Left cardiac atrium (tissue), 4 donors: ENCODE data around the gene TMEM154. TPM values are rescaled to one million over a fixed set of nuclear protein-coding genes. Genes with fewer than 3 reads are reported as not detected.

Source experiments
- ATAC-seq, 2 donors: fragments of 200-7000 bp; cut with Tn5 transposase; one replicate each; pipeline ENCODE4 v1.9.1; 2020; ENCODE audit warnings: mild to moderate bottlenecking in 2 of 2, moderate library complexity in 2 of 2
- DNase-seq: peaks from one replicate; pipeline ENCODE4 v3.0.0-alpha.2; 2020
- intact Hi-C, 2 donors: fragments of 100-400 bp; cut with DNase I; formaldehyde crosslinking; loops; one replicate each; pipeline versions ENCODE4 v1.14.1 to v1.15.1; 2022 to 2023
- long read RNA-seq: library from polyadenylated mRNA; unstranded; transcript quantifications from one replicate; pipeline ENCODE4 v2.0.0, GENCODE V29; 2021
- total RNA-seq, 2 donors: library from RNA; stranded (reverse); fragmentation: NEBNext Ultra II Directional; extraction: Animal tissue kit (Norgen Biotek cat#: 25700); gene quantifications; one replicate each; pipeline ENCODE4 v1.2.1, GENCODE V29; 2021
- donor health status: DM: no; HTN: yes; CAD: no.
- donor health status: DM: no; HTN: yes; CAD: no; lungs with severe emphysema.
- donor health status: DM: yes; HTN: yes; CAD: no.
- donor health status: Dilated cardiomyopathy.

TMEM154 gene
- total RNA-seq: 1 to 10 TPM; 2.8 to 4.4 TPM
- long read RNA-seq, full-length matches to known transcripts: 1 of 1 reads
- long read RNA-seq, partial matches to known transcripts: 0 of 1 reads
- long read RNA-seq, other reads (novel, unspliced or antisense): 0 of 1 reads

- ATAC-seq (peak; percentile 88 to 96), DNase-seq (peak; percentile 61)
- intact Hi-C loops: no loop called here
Observed at GRCh38 chr4:152679414-152680281, at the start of gene TMEM154. TSS of gene TMEM154 (minus strand) at chr4:152679997. CDS start at chr4:152679933, 64 bp downstream.

- intact Hi-C loops: no loop called here
- DNase-seq: no peak
- ATAC-seq: peak in 1 of 2 donors; percentile 85
Observed at GRCh38 chr4:152729466-152729865, 49.7 kb upstream of the TMEM154 start.

- DNase-seq: no peak
- no peak for ATAC-seq
- intact Hi-C loops: no loop called here
Observed at GRCh38 chr4:152728343-152728742, 48.5 kb upstream of the TMEM154 start.

GRCh38 chr4:152727784-152728183 lies 48.0 kb upstream of the TMEM154 start:
- intact Hi-C loops: no loop called here
- ATAC-seq: no peak
- DNase-seq: no peak

- DNase-seq: no peak
- intact Hi-C loops: no loop called here
- no peak for ATAC-seq
Observed at GRCh38 chr4:152724494-152724893, 44.7 kb upstream of the TMEM154 start.

GRCh38 chr4:152723236-152723635 lies 43.4 kb upstream of the TMEM154 start:
- intact Hi-C loops: no loop called here
- no peak for DNase-seq
- no peak for ATAC-seq

GRCh38 chr4:152719801-152720556 lies 40.2 kb upstream of the TMEM154 start:
- intact Hi-C loops: no loop called here
- ATAC-seq (no peak), DNase-seq (no peak)

GRCh38 chr4:152719291-152719690 lies 39.5 kb upstream of the TMEM154 start:
- ATAC-seq (no peak), DNase-seq (no peak)
- intact Hi-C loops: no loop called here

- DNase-seq: no peak
- intact Hi-C loops: no loop called here
- ATAC-seq: no peak
Observed at GRCh38 chr4:152715076-152715475, 35.3 kb upstream of the TMEM154 start.

GRCh38 chr4:152713951-152714705 lies 34.3 kb upstream of the TMEM154 start:
- DNase-seq: no peak
- no peak for ATAC-seq
- intact Hi-C loops: no loop called here

GRCh38 chr4:152709675-152710438 lies 30.1 kb upstream of the TMEM154 start:
- DNase-seq: no peak
- intact Hi-C loops: no loop called here
- peak; percentile 61 to 93 for ATAC-seq

- ATAC-seq: no peak
- no peak for DNase-seq
- intact Hi-C loops: no loop called here
Observed at GRCh38 chr4:152708796-152709195, 29.0 kb upstream of the TMEM154 start.

- DNase-seq (no peak), ATAC-seq (no peak)
- intact Hi-C loops: no loop called here
Observed at GRCh38 chr4:152708361-152708760, 28.6 kb upstream of the TMEM154 start.

GRCh38 chr4:152707632-152708031 lies 27.8 kb upstream of the TMEM154 start:
- ATAC-seq (no peak), DNase-seq (no peak)
- intact Hi-C loops: no loop called here

- intact Hi-C loops: no loop called here
Observed at GRCh38 chr4:152705903-152706302, 26.1 kb upstream of the TMEM154 start.

GRCh38 chr4:152704788-152705187 lies 25.0 kb upstream of the TMEM154 start:
- DNase-seq: no peak
- intact Hi-C loops: no loop called here
- no peak for ATAC-seq

More at GRCh38 chr4:152705903-152706302, 26.1 kb upstream of the TMEM154 start:
- ATAC-seq: no peak
- DNase-seq: no peak

GRCh38 chr4:152700151-152700550 lies 20.4 kb upstream of the TMEM154 start:
- peak in 1 of 2 donors; percentile 92 for ATAC-seq
- intact Hi-C loops: no loop called here
- DNase-seq: no peak

GRCh38 chr4:152699313-152699712 lies 19.5 kb upstream of the TMEM154 start:
- DNase-seq (no peak), ATAC-seq (no peak)
- intact Hi-C loops: no loop called here

GRCh38 chr4:152698089-152698499 lies 18.3 kb upstream of the TMEM154 start:
- no peak for DNase-seq
- ATAC-seq: no peak
- intact Hi-C loops: no loop called here
